A549 (cell line): Measurements from ENCODE around the gene SLC35F3. TPM values are rescaled to one million over a fixed set of nuclear protein-coding genes. Genes with fewer than 3 reads are reported as not detected.

Experiments used
- ATAC-seq, 2 experiments: fragments of 200-7000 bp in 1 of 2; fragments of >200 bp in 1 of 2; cut with Nextera tagmentation in 1 of 2; cut with Tn5 transposase in 1 of 2; 3 replicates each; pipeline versions ENCODE4 v1.8.0 to v1.9.1; 2018 to 2020; ENCODE audit warnings: mild to moderate bottlenecking in 1 of 2, moderate library complexity in 1 of 2
- CTCF ChIA-PET: fragments of 300-600 bp; sonication (Branson Sonifier 250); formaldehyde crosslinking; extraction: SDS; loops from one replicate; lab custom pipeline; 2021; ENCODE audit warnings: antibody characterized with exemption, inconsistent platforms; lab: Yijun Ruan, JAX
- POLR2A ChIA-PET: fragments of 350-600 bp; formaldehyde crosslinking; extraction: SDS; loops from one replicate; lab custom pipeline; 2021; ENCODE audit warnings: antibody characterized with exemption, inconsistent platforms; lab: Yijun Ruan, JAX
- DNase-seq, 2 experiments: peaks; one replicate each; pipeline versions ENCODE4 v3.0.0 to v3.0.0-alpha.2; 2011 to 2016; ENCODE audit warnings: low read depth in 1 of 2, low spot score in 1 of 2
- FAIRE-seq: peaks from 2 replicates; lab custom pipeline; 2011; peaks lifted over from hg19 to GRCh38; lab: Jason Lieb, UNC
- H3K27ac ChIP-seq, 2 experiments: fragments of >200 bp; sonication (Bioruptor Twin); formaldehyde crosslinking; 3 replicates each; pipeline ENCODE4 v1.5.1; 2016 to 2017
- H3K4me1 ChIP-seq: fragments of >200 bp; sonication (Bioruptor Twin); formaldehyde crosslinking; 3 replicates; pipeline ENCODE4 v1.6.1; 2016
- H3K4me2 ChIP-seq: fragments of >200 bp; sonication (Bioruptor Twin); formaldehyde crosslinking; 3 replicates; pipeline ENCODE4 v1.6.1; 2016
- H3K4me3 ChIP-seq: fragments of >200 bp; sonication (Bioruptor Twin); formaldehyde crosslinking; 3 replicates; pipeline ENCODE4 v1.5.1; 2016
- H3K9me3 ChIP-seq: fragments of >200 bp; sonication (Bioruptor Twin); formaldehyde crosslinking; 3 replicates; pipeline ENCODE4 v1.6.1; 2016
- CHD4 ChIP-seq: fragments of 200-600 bp; sonication (generic); IDR thresholded peaks from 2 replicates; pipeline ENCODE4 v1.6.1; 2016; ENCODE audit warnings: antibody characterized with exemption, mild to moderate bottlenecking, borderline replicate concordance
- EHF ChIP-seq: fragments of 250-450 bp; sonication (Bioruptor Pico); IDR thresholded peaks from 2 replicates; pipeline ENCODE4 v1.5.0; 2020; ENCODE audit warnings: mild to moderate bottlenecking
- ESRRA ChIP-seq: fragments of 150-350 bp; IDR thresholded peaks from 2 replicates; pipeline ENCODE4 v1.6.1; 2014; ENCODE audit warnings: mild to moderate bottlenecking, low read length, borderline replicate concordance
- FOSB ChIP-seq: fragments of 250-450 bp; sonication (Bioruptor Pico); IDR thresholded peaks from 2 replicates; pipeline ENCODE4 v1.5.0; 2020; ENCODE audit warnings: mild to moderate bottlenecking, moderate library complexity
- FOXS1 ChIP-seq: fragments of 250-450 bp; sonication (Bioruptor Pico); IDR thresholded peaks from 2 replicates; pipeline ENCODE4 v1.5.0; 2020; ENCODE audit warnings: mild to moderate bottlenecking, moderate library complexity
- GATA3 ChIP-seq: IDR thresholded peaks from 2 replicates; pipeline ENCODE4 v1.6.1; 2012; ENCODE audit warnings: borderline replicate concordance
- JUN ChIP-seq, 2 experiments: fragments of >200 bp; sonication (Bioruptor Twin); formaldehyde crosslinking; IDR thresholded peaks; 2 replicates in 1 of 2; 3 replicates in 1 of 2; pipeline ENCODE4 v1.6.1; 2016 to 2017
- KDM1A ChIP-seq: fragments of 200-600 bp; sonication (generic); IDR thresholded peaks from 2 replicates; pipeline ENCODE4 v1.6.1; 2016; ENCODE audit warnings: low read depth, mild to moderate bottlenecking
- MAZ ChIP-seq: fragments of 150-350 bp; IDR thresholded peaks from 2 replicates; pipeline ENCODE4 v1.6.1; 2014; ENCODE audit warnings: antibody characterized with exemption, low read depth, low read length, borderline replicate concordance
- NFE2L2 ChIP-seq: fragments of 150-350 bp; conservative IDR thresholded peaks from 2 replicates; pipeline ENCODE4 v1.6.1; 2014; ENCODE audit warnings: low read length
- PHF8 ChIP-seq: fragments of 200-600 bp; sonication (generic); IDR thresholded peaks from 2 replicates; pipeline ENCODE4 v1.6.1; 2016; ENCODE audit warnings: low read depth, mild to moderate bottlenecking, antibody characterized with exemption, moderate library complexity, borderline replicate concordance
- RARB ChIP-seq: fragments of 250-450 bp; sonication (Bioruptor Pico); IDR thresholded peaks from 2 replicates; pipeline ENCODE4 v1.8.0; 2021; ENCODE audit warnings: mild to moderate bottlenecking, moderate library complexity
- ZNF302 ChIP-seq: fragments of 250-450 bp; sonication (Bioruptor Pico); IDR thresholded peaks from 2 replicates; pipeline ENCODE4 v1.9.0; 2021; ENCODE audit warnings: inconsistent platforms, mild to moderate bottlenecking, moderate library complexity
- WGBS: methylation state at CpG from one replicate; pipeline ENCODE4 v1.1.6; 2017; ENCODE audit errors: missing lambda C conversion rate; 5-methylcytosine and 5-hydroxymethylcytosine counted together
- polyA plus RNA-seq, 4 experiments: library from polyadenylated mRNA; depleted of rRNA in 3 of 4; stranded (reverse); fragments of >200 nt; fragmentation: RNase III in 1 of 4; extraction: RNeasy Plus Mini Kit Qiagen cat#74134 plus additional on column Dnase treatment in 1 of 4; gene quantifications; 2 replicates in 3 of 4; 3 replicates in 1 of 4; pipeline ENCODE4 v1.2.3, GENCODE V29; 2011 to 2017
- TF ChIP-seq, protein P1 (sequence below): fragments of 450-650 bp; IDR thresholded peaks from 2 replicates; pipeline ENCODE4 v1.6.1; 2014; ENCODE audit warnings: antibody characterized with exemption
- TF ChIP-seq, protein P2 (sequence below): fragments of 200-600 bp; sonication (generic); IDR thresholded peaks from 2 replicates; pipeline ENCODE4 v1.6.1; 2016; ENCODE audit warnings: antibody characterized with exemption, mild to moderate bottlenecking, moderate library complexity
- TF ChIP-seq, protein P3 (sequence below): fragments of >200 bp; sonication (Bioruptor Twin); formaldehyde crosslinking; IDR thresholded peaks from 3 replicates; pipeline ENCODE4 v1.5.1; 2016
- TF ChIP-seq, protein P4 (sequence below): fragments of 250-450 bp; sonication (Bioruptor Pico); IDR thresholded peaks from 2 replicates; pipeline ENCODE4 v1.5.0; 2021; ENCODE audit warnings: mild to moderate bottlenecking, moderate library complexity, borderline replicate concordance
- TF ChIP-seq, protein P5 (sequence below): IDR thresholded peaks from 2 replicates; pipeline ENCODE4 v1.6.1; 2012
- TF ChIP-seq, protein P6 (sequence below): fragments of 150-350 bp; IDR thresholded peaks from 2 replicates; pipeline ENCODE4 v1.6.1; 2014; ENCODE audit warnings: low read depth, mild to moderate bottlenecking, low read length

SLC35F3 gene
- polyA plus RNA-seq, 2 of the 4 experiments (the other 2 are of a cell fraction) = 5.5 to 7.8 TPM

DNA sequence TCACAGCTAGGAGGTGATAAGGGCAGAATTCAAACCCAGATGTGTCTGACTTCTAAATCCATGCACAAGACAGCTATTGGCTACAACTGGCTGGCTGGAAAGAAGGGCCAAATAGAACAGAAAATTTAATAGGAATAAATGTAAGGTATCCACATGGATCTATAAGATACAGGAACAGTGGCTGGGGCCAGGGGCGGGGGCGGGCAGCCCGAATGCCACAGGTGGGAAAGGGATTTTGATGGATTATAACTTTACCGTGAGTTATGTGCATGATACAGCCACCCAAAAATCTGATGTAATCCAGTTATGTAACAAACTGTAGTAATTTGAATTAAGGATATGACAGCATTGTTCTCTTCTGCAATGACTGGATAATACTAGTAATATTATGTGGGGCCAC, 381.7 kb downstream of the SLC35F3 start:
- H3K4me2 ChIP-seq = no peak overlapping the region
- TF ChIP-seq EHF (CRISPR knock-in tag) = no peak
- TF ChIP-seq FOSB (CRISPR knock-in tag) = no peak
- TF ChIP-seq, protein P1, sequence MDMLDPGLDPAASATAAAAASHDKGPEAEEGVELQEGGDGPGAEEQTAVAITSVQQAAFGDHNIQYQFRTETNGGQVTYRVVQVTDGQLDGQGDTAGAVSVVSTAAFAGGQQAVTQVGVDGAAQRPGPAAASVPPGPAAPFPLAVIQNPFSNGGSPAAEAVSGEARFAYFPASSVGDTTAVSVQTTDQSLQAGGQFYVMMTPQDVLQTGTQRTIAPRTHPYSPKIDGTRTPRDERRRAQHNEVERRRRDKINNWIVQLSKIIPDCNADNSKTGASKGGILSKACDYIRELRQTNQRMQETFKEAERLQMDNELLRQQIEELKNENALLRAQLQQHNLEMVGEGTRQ = no peak
- TF ChIP-seq ZNF302 = no peak
- no peak for TF ChIP-seq MAZ
- no peak for TF ChIP-seq NFE2L2
- no peak for TF ChIP-seq CHD4
- TF ChIP-seq KDM1A = no peak
- TF ChIP-seq RARB = no peak
- TF ChIP-seq, protein P2, sequence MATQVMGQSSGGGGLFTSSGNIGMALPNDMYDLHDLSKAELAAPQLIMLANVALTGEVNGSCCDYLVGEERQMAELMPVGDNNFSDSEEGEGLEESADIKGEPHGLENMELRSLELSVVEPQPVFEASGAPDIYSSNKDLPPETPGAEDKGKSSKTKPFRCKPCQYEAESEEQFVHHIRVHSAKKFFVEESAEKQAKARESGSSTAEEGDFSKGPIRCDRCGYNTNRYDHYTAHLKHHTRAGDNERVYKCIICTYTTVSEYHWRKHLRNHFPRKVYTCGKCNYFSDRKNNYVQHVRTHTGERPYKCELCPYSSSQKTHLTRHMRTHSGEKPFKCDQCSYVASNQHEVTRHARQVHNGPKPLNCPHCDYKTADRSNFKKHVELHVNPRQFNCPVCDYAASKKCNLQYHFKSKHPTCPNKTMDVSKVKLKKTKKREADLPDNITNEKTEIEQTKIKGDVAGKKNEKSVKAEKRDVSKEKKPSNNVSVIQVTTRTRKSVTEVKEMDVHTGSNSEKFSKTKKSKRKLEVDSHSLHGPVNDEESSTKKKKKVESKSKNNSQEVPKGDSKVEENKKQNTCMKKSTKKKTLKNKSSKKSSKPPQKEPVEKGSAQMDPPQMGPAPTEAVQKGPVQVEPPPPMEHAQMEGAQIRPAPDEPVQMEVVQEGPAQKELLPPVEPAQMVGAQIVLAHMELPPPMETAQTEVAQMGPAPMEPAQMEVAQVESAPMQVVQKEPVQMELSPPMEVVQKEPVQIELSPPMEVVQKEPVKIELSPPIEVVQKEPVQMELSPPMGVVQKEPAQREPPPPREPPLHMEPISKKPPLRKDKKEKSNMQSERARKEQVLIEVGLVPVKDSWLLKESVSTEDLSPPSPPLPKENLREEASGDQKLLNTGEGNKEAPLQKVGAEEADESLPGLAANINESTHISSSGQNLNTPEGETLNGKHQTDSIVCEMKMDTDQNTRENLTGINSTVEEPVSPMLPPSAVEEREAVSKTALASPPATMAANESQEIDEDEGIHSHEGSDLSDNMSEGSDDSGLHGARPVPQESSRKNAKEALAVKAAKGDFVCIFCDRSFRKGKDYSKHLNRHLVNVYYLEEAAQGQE = no peak
- TF ChIP-seq, all 56 proteins: peak for 0
- peaks cover 20% of the 10 kb centered on the region; the same call in 2 of the 3 replicates for H3K9me3 ChIP-seq
- WGBS = 87% methylated on average over 4 of the region's 4 CpGs
- ChIA-PET CTCF (interaction anchor here (0.7 to 1.1 kb wide), 2 partner anchors 10 to 167 kb away, joined by 3 to 4 read pairs; no protein-coding TSS in a partner anchor), POLR2A (no interaction called here)
- H3K4me3 ChIP-seq = no peak overlapping the region
- H3K27ac ChIP-seq = no peak overlapping the region
- FAIRE-seq (no peak), DNase-seq (no peak), ATAC-seq (no peak)
- no peaks in the 10 kb centered on the region for H3K4me1 ChIP-seq

DNA sequence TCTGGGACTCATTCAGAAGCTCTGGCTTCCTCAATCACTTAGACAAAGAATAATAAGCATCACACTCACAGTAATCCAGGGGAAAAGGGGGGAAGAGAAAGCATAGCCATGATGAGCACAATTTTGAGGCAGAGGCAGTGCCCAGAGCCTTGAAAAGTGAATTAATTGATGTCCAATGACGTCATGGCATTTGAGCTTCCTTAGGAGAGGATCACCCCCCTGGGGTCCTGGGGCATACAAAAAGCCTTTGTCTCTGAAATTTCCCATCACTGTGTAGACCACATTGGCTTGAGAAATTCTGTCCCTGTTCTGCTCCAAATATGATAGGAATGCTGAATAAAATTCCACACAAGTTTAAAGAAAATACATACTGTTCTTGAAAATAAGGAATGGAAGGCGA, 384.5 kb downstream of the SLC35F3 start:
- Histone ChIP-seq H3K4me1 (no peaks in the 10 kb centered on the region), H3K4me3 (no peak overlapping the region), H3K9me3 (peaks cover 21% of the 10 kb centered on the region; the same call in 2 of the 3 replicates), H3K4me2 (no peak overlapping the region), H3K27ac (no peak overlapping the region)
- no peak for ATAC-seq
- no peak for DNase-seq
- TF ChIP-seq, protein P3, sequence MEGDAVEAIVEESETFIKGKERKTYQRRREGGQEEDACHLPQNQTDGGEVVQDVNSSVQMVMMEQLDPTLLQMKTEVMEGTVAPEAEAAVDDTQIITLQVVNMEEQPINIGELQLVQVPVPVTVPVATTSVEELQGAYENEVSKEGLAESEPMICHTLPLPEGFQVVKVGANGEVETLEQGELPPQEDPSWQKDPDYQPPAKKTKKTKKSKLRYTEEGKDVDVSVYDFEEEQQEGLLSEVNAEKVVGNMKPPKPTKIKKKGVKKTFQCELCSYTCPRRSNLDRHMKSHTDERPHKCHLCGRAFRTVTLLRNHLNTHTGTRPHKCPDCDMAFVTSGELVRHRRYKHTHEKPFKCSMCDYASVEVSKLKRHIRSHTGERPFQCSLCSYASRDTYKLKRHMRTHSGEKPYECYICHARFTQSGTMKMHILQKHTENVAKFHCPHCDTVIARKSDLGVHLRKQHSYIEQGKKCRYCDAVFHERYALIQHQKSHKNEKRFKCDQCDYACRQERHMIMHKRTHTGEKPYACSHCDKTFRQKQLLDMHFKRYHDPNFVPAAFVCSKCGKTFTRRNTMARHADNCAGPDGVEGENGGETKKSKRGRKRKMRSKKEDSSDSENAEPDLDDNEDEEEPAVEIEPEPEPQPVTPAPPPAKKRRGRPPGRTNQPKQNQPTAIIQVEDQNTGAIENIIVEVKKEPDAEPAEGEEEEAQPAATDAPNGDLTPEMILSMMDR = no peak
- TF ChIP-seq, protein P4, sequence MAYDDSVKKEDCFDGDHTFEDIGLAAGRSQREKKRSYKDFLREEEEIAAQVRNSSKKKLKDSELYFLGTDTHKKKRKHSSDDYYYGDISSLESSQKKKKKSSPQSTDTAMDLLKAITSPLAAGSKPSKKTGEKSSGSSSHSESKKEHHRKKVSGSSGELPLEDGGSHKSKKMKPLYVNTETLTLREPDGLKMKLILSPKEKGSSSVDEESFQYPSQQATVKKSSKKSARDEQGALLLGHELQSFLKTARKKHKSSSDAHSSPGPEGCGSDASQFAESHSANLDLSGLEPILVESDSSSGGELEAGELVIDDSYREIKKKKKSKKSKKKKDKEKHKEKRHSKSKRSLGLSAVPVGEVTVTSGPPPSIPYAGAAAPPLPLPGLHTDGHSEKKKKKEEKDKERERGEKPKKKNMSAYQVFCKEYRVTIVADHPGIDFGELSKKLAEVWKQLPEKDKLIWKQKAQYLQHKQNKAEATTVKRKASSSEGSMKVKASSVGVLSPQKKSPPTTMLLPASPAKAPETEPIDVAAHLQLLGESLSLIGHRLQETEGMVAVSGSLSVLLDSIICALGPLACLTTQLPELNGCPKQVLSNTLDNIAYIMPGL (CRISPR knock-in tag) = no peak
- TF ChIP-seq FOSB (CRISPR knock-in tag) (no peak), PHF8 (no peak), ESRRA (no peak), NFE2L2 (no peak), JUN (IDR thresholded peaks at IDR 0.05) (no peak), FOXS1 (CRISPR knock-in tag) (no peak), GATA3 (no peak)
- TF ChIP-seq, protein P5, sequence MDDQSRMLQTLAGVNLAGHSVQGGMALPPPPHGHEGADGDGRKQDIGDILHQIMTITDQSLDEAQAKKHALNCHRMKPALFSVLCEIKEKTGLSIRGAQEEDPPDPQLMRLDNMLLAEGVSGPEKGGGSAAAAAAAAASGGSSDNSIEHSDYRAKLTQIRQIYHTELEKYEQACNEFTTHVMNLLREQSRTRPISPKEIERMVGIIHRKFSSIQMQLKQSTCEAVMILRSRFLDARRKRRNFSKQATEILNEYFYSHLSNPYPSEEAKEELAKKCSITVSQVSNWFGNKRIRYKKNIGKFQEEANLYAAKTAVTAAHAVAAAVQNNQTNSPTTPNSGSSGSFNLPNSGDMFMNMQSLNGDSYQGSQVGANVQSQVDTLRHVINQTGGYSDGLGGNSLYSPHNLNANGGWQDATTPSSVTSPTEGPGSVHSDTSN = no peak
- TF ChIP-seq, protein P6, sequence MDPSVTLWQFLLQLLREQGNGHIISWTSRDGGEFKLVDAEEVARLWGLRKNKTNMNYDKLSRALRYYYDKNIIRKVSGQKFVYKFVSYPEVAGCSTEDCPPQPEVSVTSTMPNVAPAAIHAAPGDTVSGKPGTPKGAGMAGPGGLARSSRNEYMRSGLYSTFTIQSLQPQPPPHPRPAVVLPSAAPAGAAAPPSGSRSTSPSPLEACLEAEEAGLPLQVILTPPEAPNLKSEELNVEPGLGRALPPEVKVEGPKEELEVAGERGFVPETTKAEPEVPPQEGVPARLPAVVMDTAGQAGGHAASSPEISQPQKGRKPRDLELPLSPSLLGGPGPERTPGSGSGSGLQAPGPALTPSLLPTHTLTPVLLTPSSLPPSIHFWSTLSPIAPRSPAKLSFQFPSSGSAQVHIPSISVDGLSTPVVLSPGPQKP = no peak
- TF ChIP-seq, protein P2 = no peak
- FAIRE-seq = no peak
- ChIA-PET CTCF (interaction anchor here (1.0 to 2.6 kb wide), 3 partner anchors 11 to 45 kb away, joined by 3 to 11 read pairs (median 4); no protein-coding TSS in a partner anchor), POLR2A (no interaction called here)
- 83% methylated on average over 2 of the region's 2 CpGs for WGBS
